ENCODE data around the gene RPS8. TPM values are rescaled to one million over a fixed set of nuclear protein-coding genes. Genes with fewer than 3 reads are reported as not detected.
"Not testable (repeated sequence)": the region's sequence is repeated elsewhere in the genome, so short reads cannot be mapped to it uniquely, and the experiment has no call there.

Gene RPS8
- total RNA-seq, 6 donors from 2014 or later: 507 to 1,439 (median 1,183) TPM

- no peak for TF ChIP-seq CTCF (IDR thresholded peaks at IDR 0.05)
- no peak for TF ChIP-seq POLR2AphosphoS5 (IDR thresholded peaks at IDR 0.05)
- no peak for TF ChIP-seq POLR2A (IDR thresholded peaks at IDR 0.05)
- TF ChIP-seq EP300 (IDR thresholded peaks at IDR 0.05): no peak
- Histone ChIP-seq H3K9me3 (no peaks in the 10 kb centered on the region), H3K36me3 (no peaks in the 10 kb centered on the region), H3K4me3 (no peak overlapping the region), H3K27ac (no peak overlapping the region), H3K4me1 (no peaks in the 10 kb centered on the region), H3K27me3 (no peaks in the 10 kb centered on the region)
- WGBS, 2 donors: 90 to 92% methylated on average over 3 of the region's 3 CpGs
- DNase-seq (no peak), ATAC-seq (ENCODE audit: low FRiP score in 2 of 2) (no peak)
Observed at GRCh38 chr1:44747878-44748277, 27.5 kb upstream of the RPS8 start.

DNA sequence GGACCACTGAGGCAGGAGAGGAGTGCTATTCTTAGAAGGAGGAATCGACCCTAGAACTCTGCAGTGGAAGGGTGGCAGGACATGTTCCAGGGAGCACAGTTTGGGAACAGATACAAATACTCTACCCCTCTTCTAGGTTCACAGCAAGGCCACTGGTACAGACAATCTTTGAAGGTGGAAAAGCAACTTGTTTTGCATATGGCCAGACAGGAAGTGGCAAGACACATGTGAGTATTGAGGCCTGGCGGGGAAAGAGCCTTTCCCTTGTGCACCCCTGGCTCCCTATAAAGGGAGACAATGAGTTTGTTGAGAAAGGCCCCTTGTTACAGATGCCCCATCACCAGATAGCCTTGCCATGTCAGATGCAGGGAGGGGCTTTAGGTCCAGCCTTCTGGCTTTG lies 17.9 kb upstream of the RPS8 start:
- Histone ChIP-seq H3K27ac (peak overlapping the region in 2 of 4 donors; percentile 21 to 50), H3K9me3 (no peaks in the 10 kb centered on the region), H3K4me3 (no peak overlapping the region), H3K36me3 (peaks cover 0 to 14% (median 0%) of the 10 kb centered on the region in 4 donors), H3K27me3 (no peaks in the 10 kb centered on the region), H3K4me1 (no peaks in the 10 kb centered on the region)
- ATAC-seq (ENCODE audit: low FRiP score in 2 of 2) (no peak), DNase-seq (no peak)
- WGBS, 2 donors: 97 to 100% methylated on average over 2 of the region's 2 CpGs
- TF ChIP-seq EP300 (IDR thresholded peaks at IDR 0.05) (no peak), POLR2A (IDR thresholded peaks at IDR 0.05) (no peak), CTCF (IDR thresholded peaks at IDR 0.05) (no peak), POLR2AphosphoS5 (IDR thresholded peaks at IDR 0.05) (no peak)

- no peak for TF ChIP-seq POLR2A (IDR thresholded peaks at IDR 0.05)
- TF ChIP-seq POLR2AphosphoS5 (IDR thresholded peaks at IDR 0.05): no peak
- TF ChIP-seq EP300 (IDR thresholded peaks at IDR 0.05): no peak
- TF ChIP-seq CTCF (IDR thresholded peaks at IDR 0.05): no peak
- H3K36me3 ChIP-seq: peaks cover 0 to 14% (median 0%) of the 10 kb centered on the region in 4 donors
- no peak overlapping the region for H3K27ac ChIP-seq
- H3K4me3 ChIP-seq: no peak overlapping the region
- H3K4me1 ChIP-seq: no peaks in the 10 kb centered on the region
- DNase-seq (peak in 1 of 2 donors; percentile 44), ATAC-seq (ENCODE audit: low FRiP score in 2 of 2) (no peak)
- WGBS, 2 donors: 87 to 97% methylated on average over 10 to 11 of the region's 11 CpGs
- H3K9me3 ChIP-seq: no peaks in the 10 kb centered on the region
- no peaks in the 10 kb centered on the region for H3K27me3 ChIP-seq
Observed at GRCh38 chr1:44759077-44759476, 16.3 kb upstream of the RPS8 start.

- Histone ChIP-seq H3K9me3 (no peaks in the 10 kb centered on the region), H3K36me3 (peaks cover 0 to 14% (median 0%) of the 10 kb centered on the region in 4 donors), H3K27ac (no peak overlapping the region), H3K4me3 (no peak overlapping the region), H3K27me3 (no peaks in the 10 kb centered on the region), H3K4me1 (no peaks in the 10 kb centered on the region)
- 93 to 100% methylated on average over 3 of the region's 3 CpGs for WGBS, 2 donors
- no peak for TF ChIP-seq POLR2AphosphoS5 (IDR thresholded peaks at IDR 0.05)
- no peak for TF ChIP-seq EP300 (IDR thresholded peaks at IDR 0.05)
- TF ChIP-seq CTCF (IDR thresholded peaks at IDR 0.05): no peak
- TF ChIP-seq POLR2A (IDR thresholded peaks at IDR 0.05): no peak
- ATAC-seq (ENCODE audit: low FRiP score in 2 of 2) (no peak), DNase-seq (no peak)
Observed at GRCh38 chr1:44760876-44761275, 14.5 kb upstream of the RPS8 start.

DNA sequence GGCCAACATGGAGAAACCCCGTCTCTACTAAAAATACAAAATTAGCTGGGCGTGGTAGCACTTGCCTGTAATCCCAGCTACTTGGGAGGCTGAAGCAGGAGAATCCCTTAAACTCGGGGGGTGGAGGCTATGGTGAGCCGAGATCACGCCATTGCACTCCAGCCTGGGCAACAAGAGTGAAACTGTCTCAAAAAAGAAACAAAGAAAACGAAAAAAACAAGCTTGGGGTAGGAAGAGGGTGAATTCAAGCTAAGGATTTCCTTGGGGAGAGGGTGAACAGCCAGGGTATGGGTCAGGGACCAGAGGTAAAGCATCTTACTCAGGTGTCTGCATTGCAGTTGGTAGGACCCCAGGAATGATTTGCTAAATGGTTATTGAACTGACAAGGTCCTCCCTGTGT lies 8.9 kb upstream of the RPS8 start:
- H3K36me3 ChIP-seq; H3K4me3 ChIP-seq; H3K9me3 ChIP-seq; DNase-seq; H3K4me1 ChIP-seq; ATAC-seq (ENCODE audit: low FRiP score in 2 of 2); H3K27me3 ChIP-seq; H3K27ac ChIP-seq: not testable (repeated sequence)
- WGBS, 2 donors: 96% methylated on average over 6 of the region's 6 CpGs
